ENCODE measurements around the gene ALX3. TPM values are rescaled to one million over a fixed set of nuclear protein-coding genes. Genes with fewer than 3 reads are reported as not detected.
"Not testable (repeated sequence)": the region's sequence is repeated elsewhere in the genome, so short reads cannot be mapped to it uniquely, and the experiment has no call there.

Gene ALX3
- total RNA-seq, 1 experiment from 2014 or later, result not detected

- CTCF ChIA-PET, result no interaction called here
- H3F3A ChIP-seq (ENCODE audit: insufficient read depth, low read depth), result peaks cover 22% of the 10 kb centered on the region
- intact Hi-C loops (cut with micrococcal nuclease; ENCODE audit: unreplicated experiment), result no loop called here
- H3K27ac ChIP-seq, result no peak overlapping the region
- H4K20me1 ChIP-seq (ENCODE audit: insufficient read depth), result no peaks in the 10 kb centered on the region
- H3K4me2 ChIP-seq, result no peak overlapping the region
- no peak overlapping the region for H2AFZ ChIP-seq
- H3K4me1 ChIP-seq (replicated peaks; ENCODE audit: insufficient read depth), result peaks cover 25% of the 10 kb centered on the region
- no peak for DNase-seq
- POLR2A ChIA-PET (ENCODE audit: unreplicated experiment), result no interaction called here
- H3K4me3 ChIP-seq, result no peak overlapping the region
- H3K79me2 ChIP-seq (ENCODE audit: low read depth), result no peaks in the 10 kb centered on the region
- no peaks in the 10 kb centered on the region for H3K9me3 ChIP-seq (ENCODE audit: insufficient read depth, low read depth)
- TF ChIP-seq, protein P1, sequence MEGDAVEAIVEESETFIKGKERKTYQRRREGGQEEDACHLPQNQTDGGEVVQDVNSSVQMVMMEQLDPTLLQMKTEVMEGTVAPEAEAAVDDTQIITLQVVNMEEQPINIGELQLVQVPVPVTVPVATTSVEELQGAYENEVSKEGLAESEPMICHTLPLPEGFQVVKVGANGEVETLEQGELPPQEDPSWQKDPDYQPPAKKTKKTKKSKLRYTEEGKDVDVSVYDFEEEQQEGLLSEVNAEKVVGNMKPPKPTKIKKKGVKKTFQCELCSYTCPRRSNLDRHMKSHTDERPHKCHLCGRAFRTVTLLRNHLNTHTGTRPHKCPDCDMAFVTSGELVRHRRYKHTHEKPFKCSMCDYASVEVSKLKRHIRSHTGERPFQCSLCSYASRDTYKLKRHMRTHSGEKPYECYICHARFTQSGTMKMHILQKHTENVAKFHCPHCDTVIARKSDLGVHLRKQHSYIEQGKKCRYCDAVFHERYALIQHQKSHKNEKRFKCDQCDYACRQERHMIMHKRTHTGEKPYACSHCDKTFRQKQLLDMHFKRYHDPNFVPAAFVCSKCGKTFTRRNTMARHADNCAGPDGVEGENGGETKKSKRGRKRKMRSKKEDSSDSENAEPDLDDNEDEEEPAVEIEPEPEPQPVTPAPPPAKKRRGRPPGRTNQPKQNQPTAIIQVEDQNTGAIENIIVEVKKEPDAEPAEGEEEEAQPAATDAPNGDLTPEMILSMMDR (conservative IDR thresholded peaks at IDR 0.05), result no peak
- TF ChIP-seq EZH2 (IDR thresholded peaks at IDR 0.05; ENCODE audit: low read depth), result no peak
- no peaks in the 10 kb centered on the region for H3K9me2 ChIP-seq (ENCODE audit: insufficient read depth)
- H3K27me3 ChIP-seq (ENCODE audit: insufficient read depth, low read depth), result no peaks in the 10 kb centered on the region
- BruUV-seq (replicated peaks), result no TSS peak
- no peaks in the 10 kb centered on the region for H3K36me3 ChIP-seq (ENCODE audit: low read depth)
Observed at GRCh38 chr1:110082477-110082876, 12.0 kb upstream of the ALX3 start.

GRCh38 chr1:110081061-110081460 lies 10.6 kb upstream of the ALX3 start:
- H3K4me2 ChIP-seq, result no peak overlapping the region

GRCh38 chr1:110079995-110080394 lies 9.5 kb upstream of the ALX3 start:
- H3K4me1 ChIP-seq (replicated peaks; ENCODE audit: insufficient read depth); H3K36me3 ChIP-seq (ENCODE audit: low read depth); H3K79me2 ChIP-seq (ENCODE audit: low read depth); DNase-seq; H3K9me2 ChIP-seq (ENCODE audit: insufficient read depth); H3K9me3 ChIP-seq (ENCODE audit: insufficient read depth, low read depth); H3K4me3 ChIP-seq; H3F3A ChIP-seq (ENCODE audit: insufficient read depth, low read depth); H2AFZ ChIP-seq; H3K4me2 ChIP-seq; H3K27me3 ChIP-seq (ENCODE audit: insufficient read depth, low read depth); intact Hi-C loops (cut with micrococcal nuclease; ENCODE audit: unreplicated experiment); POLR2A ChIA-PET (ENCODE audit: unreplicated experiment); H4K20me1 ChIP-seq (ENCODE audit: insufficient read depth); BruUV-seq (replicated peaks); H3K27ac ChIP-seq: not testable (repeated sequence)
- CTCF ChIA-PET, result interaction anchor here (0.7 kb wide), 1 partner anchor 11 kb away, joined by 4 read pairs; no protein-coding TSS in a partner anchor

More at GRCh38 chr1:110081061-110081460, 10.6 kb upstream of the ALX3 start:
- intact Hi-C loops (cut with micrococcal nuclease; ENCODE audit: unreplicated experiment), result no loop called here
- H4K20me1 ChIP-seq (ENCODE audit: insufficient read depth), result no peaks in the 10 kb centered on the region
- no peaks in the 10 kb centered on the region for H3K9me2 ChIP-seq (ENCODE audit: insufficient read depth)
- ChIA-PET POLR2A (ENCODE audit: unreplicated experiment) (no interaction called here), CTCF (interaction anchor here (0.5 to 1.1 kb wide), 2 partner anchors 25 to 32 kb away, joined by 4 to 5 read pairs; no protein-coding TSS in a partner anchor)
- H3F3A ChIP-seq (ENCODE audit: insufficient read depth, low read depth), result peaks cover 14% of the 10 kb centered on the region
- H3K36me3 ChIP-seq (ENCODE audit: low read depth), result no peaks in the 10 kb centered on the region
- no peak overlapping the region for H2AFZ ChIP-seq
- no peaks in the 10 kb centered on the region for H3K79me2 ChIP-seq (ENCODE audit: low read depth)
- no peaks in the 10 kb centered on the region for H3K9me3 ChIP-seq (ENCODE audit: insufficient read depth, low read depth)
- H3K4me1 ChIP-seq (replicated peaks; ENCODE audit: insufficient read depth), result peaks cover 11% of the 10 kb centered on the region
- no TSS peak for BruUV-seq (replicated peaks)
- DNase-seq, result no peak
- TF ChIP-seq, protein P1 (conservative IDR thresholded peaks at IDR 0.05), result no peak
- no peak for TF ChIP-seq EZH2 (IDR thresholded peaks at IDR 0.05; ENCODE audit: low read depth)
- H3K4me3 ChIP-seq, result no peak overlapping the region
- H3K27me3 ChIP-seq (ENCODE audit: insufficient read depth, low read depth), result no peaks in the 10 kb centered on the region
- H3K27ac ChIP-seq, result no peak overlapping the region

Data from PC-9 (cell line).